SK-N-MC (cell line): ENCODE results near the gene MED6.

ENCODE experiments used
- DNase-seq: peaks from one replicate; pipeline ENCODE4 v3.0.0-alpha.2; 2011; ENCODE audit warnings: low read depth, low spot score
- H3K27ac ChIP-seq: fragments of 200-600 bp; sonication (generic); 2 replicates; pipeline ENCODE4 v1.5.1; 2016; ENCODE audit warnings: mixed run types
- H3K36me3 ChIP-seq: fragments of 200-600 bp; sonication (generic); 2 replicates; pipeline ENCODE4 v1.6.1; 2017; ENCODE audit warnings: antibody characterized with exemption, low read length, mixed read lengths; ENCODE audit not compliant: insufficient read depth
- H3K4me3 ChIP-seq: fragments of 200-600 bp; sonication (generic); 2 replicates; pipeline ENCODE4 v1.5.1; 2016
- H3K9ac ChIP-seq: fragments of 200-600 bp; sonication (generic); 2 replicates; pipeline ENCODE4 v1.8.0; 2017; ENCODE audit warnings: mixed run types, mixed read lengths; ENCODE audit not compliant: insufficient read length
- H3K9me3 ChIP-seq: fragments of 200-600 bp; sonication (generic); 2 replicates; pipeline ENCODE4 v1.6.1; 2017; ENCODE audit warnings: low read depth, mild to moderate bottlenecking, antibody characterized with exemption, low read length, moderate library complexity, mixed read lengths
- EZH2 ChIP-seq: fragments of 200-600 bp; sonication (generic); IDR thresholded peaks from one replicate; pipeline ENCODE4 v1.6.1; 2017; ENCODE audit warnings: antibody characterized with exemption
- FOXP2 ChIP-seq: optimal IDR thresholded peaks from 2 replicates; pipeline ENCODE3; 2011; ENCODE audit warnings: mild to moderate bottlenecking, moderate library complexity; ENCODE audit not compliant: insufficient read depth; ENCODE audit errors: extremely low read length, control extremely low read depth
- POLR2AphosphoS5 ChIP-seq: IDR thresholded peaks from 2 replicates; pipeline ENCODE4 v1.6.1; 2012; ENCODE audit warnings: mild to moderate bottlenecking, low read depth, low read length, borderline replicate concordance

The MED6 gene

DNA sequence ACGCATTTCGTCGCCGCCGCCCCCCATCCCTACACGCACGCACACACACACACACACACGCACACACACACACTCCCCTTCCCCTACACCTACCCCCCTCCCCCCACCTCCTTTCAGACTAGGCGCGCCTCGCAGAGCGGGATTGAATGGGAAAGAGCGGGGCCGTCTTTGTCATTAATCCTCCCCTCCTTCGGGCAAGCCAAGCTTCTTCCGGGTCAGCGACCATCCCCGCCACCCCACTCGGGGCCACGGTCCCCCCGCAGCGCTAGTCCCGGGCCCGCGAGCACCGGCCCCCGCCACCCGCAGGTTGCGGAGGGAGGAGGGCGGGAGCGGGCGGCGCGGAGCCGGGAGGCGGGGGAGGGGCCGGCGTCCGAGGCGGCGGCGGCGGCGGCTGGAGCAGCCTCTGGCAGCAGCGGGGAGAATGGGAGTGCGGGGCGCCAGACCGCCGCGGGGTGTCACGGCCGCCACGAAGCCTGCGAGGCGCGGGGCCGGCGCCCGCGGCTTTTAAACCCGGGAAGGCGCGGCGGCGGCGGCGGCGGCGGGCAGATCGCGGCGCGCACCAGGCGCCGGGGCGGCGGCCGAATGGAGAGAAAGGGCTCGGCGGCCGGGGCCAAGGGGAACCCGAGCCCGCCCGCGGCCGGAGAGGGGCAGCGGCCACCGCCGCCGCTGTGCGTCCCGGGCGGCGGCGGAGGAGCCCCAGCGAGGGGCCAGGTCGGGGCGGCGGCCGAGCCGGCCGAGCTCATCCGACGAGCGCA is 41.3 kb upstream of the MED6 start, which contains the start of gene TTC9:
Gene TTC9, plus strand, starts transcription at position 369 of the 755 bp plus-strand sequence. Its CDS starts 214 bp downstream, at position 583.
- TF ChIP-seq POLR2AphosphoS5 (no peak), FOXP2 (no peak), EZH2 (no peak)
- Histone ChIP-seq H3K9ac (peak within 1 kb of the TSS; percentile 66), H3K36me3 (no peaks in the 10 kb centered on the region), H3K27ac (no peak within 1 kb of the TSS), H3K9me3 (no peaks in the 10 kb centered on the region), H3K4me3 (peak within 1 kb of the TSS; percentile 94)
- DNase-seq: no peak

GRCh38 chr14:70640938-70641547 is 40.6 kb upstream of the MED6 start:
- TF ChIP-seq POLR2AphosphoS5 (no peak), EZH2 (no peak), FOXP2 (no peak)
- no peak for DNase-seq
- Histone ChIP-seq H3K4me3 (peak overlapping the region; percentile 94), H3K9me3 (no peaks in the 10 kb centered on the region; the same call in 1 of the 2 replicates), H3K9ac (no peak overlapping the region), H3K36me3 (no peaks in the 10 kb centered on the region), H3K27ac (no peak overlapping the region)

- H3K36me3 ChIP-seq: no peaks in the 10 kb centered on the region
- no peaks in the 10 kb centered on the region; the same call in 1 of the 2 replicates for H3K9me3 ChIP-seq
Measured at GRCh38 chr14:70638416-70638815, 38.0 kb upstream of the MED6 start.

DNA sequence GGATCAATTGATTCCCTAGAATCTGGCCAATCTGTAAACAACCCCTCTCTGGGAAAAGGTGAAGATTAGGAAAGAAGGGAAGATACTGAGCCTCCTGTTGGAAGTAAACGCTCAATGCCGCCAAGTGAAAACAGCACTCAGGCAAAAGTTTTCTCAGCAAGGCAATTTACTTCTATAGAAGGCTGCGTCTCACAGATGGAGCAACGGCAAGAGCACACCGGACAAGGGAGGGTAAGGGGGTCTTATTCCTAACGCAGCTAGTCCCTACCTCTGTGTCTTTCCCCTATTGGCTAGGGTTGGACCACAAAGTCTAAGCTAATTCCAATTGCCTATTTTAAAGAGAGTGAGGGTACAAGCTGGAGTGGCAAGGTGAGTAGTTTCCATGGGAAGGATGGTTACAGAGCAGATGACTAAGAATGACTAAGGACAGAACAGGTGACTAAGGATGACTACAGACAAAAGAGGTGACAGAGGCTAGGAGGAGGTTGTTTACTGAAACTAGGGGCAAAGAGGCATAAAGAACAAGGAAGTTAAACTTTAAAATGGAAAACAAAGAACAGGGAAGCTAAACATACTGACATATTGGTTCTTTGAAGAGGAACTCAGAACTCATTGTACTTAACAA is 35.6 kb upstream of the MED6 start:
- Histone ChIP-seq H3K9me3 (no peaks in the 10 kb centered on the region; the same call in 1 of the 2 replicates), H3K27ac (no peak overlapping the region), H3K36me3 (no peaks in the 10 kb centered on the region), H3K4me3 (no peak overlapping the region), H3K9ac (no peak overlapping the region)
- DNase-seq: no peak
- TF ChIP-seq FOXP2 (no peak), EZH2 (no peak), POLR2AphosphoS5 (no peak)

More at GRCh38 chr14:70638416-70638815, 38.0 kb upstream of the MED6 start:
- Histone ChIP-seq H3K27ac (no peak overlapping the region), H3K9ac (no peak overlapping the region), H3K4me3 (no peak overlapping the region)
- TF ChIP-seq FOXP2: no peak
- no peak for TF ChIP-seq POLR2AphosphoS5
- no peak for TF ChIP-seq EZH2
- DNase-seq: no peak

- TF ChIP-seq EZH2: no peak
- TF ChIP-seq POLR2AphosphoS5: no peak
- no peak for TF ChIP-seq FOXP2
- Histone ChIP-seq H3K4me3 (no peak overlapping the region), H3K27ac (no peak overlapping the region), H3K9ac (no peak overlapping the region), H3K36me3 (no peaks in the 10 kb centered on the region), H3K9me3 (peaks cover 4% of the 10 kb centered on the region; the same call in 1 of the 2 replicates)
- DNase-seq: no peak
Measured at GRCh38 chr14:70631948-70632347, 31.5 kb upstream of the MED6 start.

DNA sequence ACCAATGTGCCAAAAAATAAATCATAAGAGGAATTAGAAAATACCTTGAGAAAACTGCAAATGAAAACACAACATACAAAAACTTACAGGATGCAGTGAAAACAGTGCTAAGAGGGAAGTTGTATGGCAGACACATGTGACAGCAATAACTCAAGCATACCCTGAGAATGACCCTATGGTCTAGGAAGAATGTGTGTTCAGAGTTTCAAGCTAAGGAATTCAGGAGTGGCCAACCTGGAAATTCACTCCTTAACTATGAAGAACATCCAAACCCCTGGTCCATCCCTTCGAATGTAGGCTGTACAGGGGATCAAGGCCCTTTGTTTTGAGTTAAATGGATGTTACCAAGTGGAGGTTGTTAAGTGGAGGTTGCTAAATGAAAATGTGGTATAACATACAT is 24.5 kb upstream of the MED6 start:
- H3K9ac ChIP-seq: no peak overlapping the region
- H3K9me3 ChIP-seq: peaks cover 7% of the 10 kb centered on the region; the same call in 1 of the 2 replicates
- DNase-seq: no peak
- H3K36me3 ChIP-seq: no peaks in the 10 kb centered on the region
- no peak for TF ChIP-seq EZH2
- no peak for TF ChIP-seq POLR2AphosphoS5
- TF ChIP-seq FOXP2: no peak
- H3K4me3 ChIP-seq: no peak overlapping the region
- no peak overlapping the region for H3K27ac ChIP-seq

DNA sequence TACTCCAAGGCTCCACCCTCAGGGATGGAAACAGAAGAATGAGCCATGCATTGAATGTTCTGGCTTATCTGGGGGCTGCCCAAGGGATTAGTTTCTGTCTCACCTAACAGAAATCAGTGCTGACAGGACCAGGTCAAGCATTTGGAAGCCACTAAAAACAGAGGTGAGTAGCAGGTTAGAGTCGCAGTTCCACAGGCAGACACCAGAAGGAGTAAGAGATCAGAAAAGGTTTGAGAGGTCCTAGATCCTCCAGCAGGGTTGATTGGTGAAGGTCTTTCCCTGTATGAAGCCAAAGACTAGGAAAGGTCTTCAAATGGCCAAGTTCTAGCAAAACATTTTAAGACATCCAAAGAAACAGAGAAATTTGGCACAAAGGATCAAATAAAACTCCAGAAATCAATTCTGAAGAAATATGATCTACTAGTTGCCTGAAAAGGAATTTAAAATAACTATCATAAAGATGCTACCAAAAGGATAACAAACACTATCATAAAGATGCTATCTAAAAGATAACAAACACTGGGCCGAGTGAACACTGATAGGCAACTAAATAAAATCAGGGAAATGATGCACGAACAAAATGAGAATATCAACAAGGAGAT is 21.8 kb upstream of the MED6 start:
- Histone ChIP-seq H3K9ac (no peak overlapping the region), H3K9me3 (peaks cover 5% of the 10 kb centered on the region; the same call in 1 of the 2 replicates), H3K36me3 (no peaks in the 10 kb centered on the region), H3K27ac (no peak overlapping the region), H3K4me3 (no peak overlapping the region)
- TF ChIP-seq FOXP2: no peak
- no peak for TF ChIP-seq POLR2AphosphoS5
- TF ChIP-seq EZH2: no peak
- no peak for DNase-seq

DNA sequence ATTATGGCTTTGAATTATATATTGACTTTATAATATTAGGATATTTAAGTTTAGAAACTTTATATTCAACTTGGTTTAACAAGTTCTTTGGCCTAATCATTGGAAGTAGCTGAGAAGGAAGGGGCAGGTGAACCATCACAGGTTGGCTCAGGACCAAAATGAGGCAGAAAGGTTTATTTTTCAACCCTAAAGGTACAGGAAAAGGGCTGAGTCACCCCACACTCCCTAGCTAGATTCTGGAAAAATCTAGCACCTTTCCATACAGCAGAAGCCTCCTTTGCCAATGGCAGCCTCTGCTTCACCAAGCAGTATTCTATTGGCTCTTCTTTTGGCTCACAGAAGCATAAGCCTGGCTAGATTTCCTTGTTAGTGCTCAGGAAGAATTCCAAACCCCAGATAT is 19.3 kb upstream of the MED6 start:
- Histone ChIP-seq H3K36me3 (no peaks in the 10 kb centered on the region), H3K27ac (no peak overlapping the region), H3K9ac (no peak overlapping the region), H3K4me3 (no peak overlapping the region), H3K9me3 (peaks cover 3% of the 10 kb centered on the region; the same call in 1 of the 2 replicates)
- TF ChIP-seq EZH2 (no peak), FOXP2 (no peak), POLR2AphosphoS5 (no peak)
- no peak for DNase-seq
